HG02938 (cell line): Measurements from ENCODE around the gene DNASE1L2.

Experiments used
- ATAC-seq: cut with Tn5 transposase; IDR thresholded peaks from one replicate; pipeline ENCODE4 v1.9.1; 2021; ENCODE audit warnings: mild to moderate bottlenecking, moderate library complexity; ENCODE audit not compliant: unreplicated experiment

Gene DNASE1L2

GRCh38 chr16:2267505-2267912 is 31.3 kb downstream of the DNASE1L2 start:
- peak; percentile 59 for ATAC-seq

- peak; percentile 63 for ATAC-seq
These were observed 31.8 kb downstream of the DNASE1L2 start, which contains the start of gene RNPS1 for GRCh38 chr16:2267913-2268666. RNPS1 (minus strand) TSS chr16:2268126; CDS start chr16:2264643, 3,483 bp downstream.

GRCh38 chr16:2270070-2270462 is 33.8 kb downstream of the DNASE1L2 start:
- no peak for ATAC-seq

GRCh38 chr16:2270588-2271470 is 34.6 kb downstream of the DNASE1L2 start:
- no peak for ATAC-seq

- no peak for ATAC-seq
These were observed 35.7 kb downstream of the DNASE1L2 start for GRCh38 chr16:2271848-2272461.

GRCh38 chr16:2273484-2273883 is 37.2 kb downstream of the DNASE1L2 start:
- ATAC-seq: no peak

- no peak for ATAC-seq
These were observed 37.7 kb downstream of the DNASE1L2 start for GRCh38 chr16:2273931-2274330.

GRCh38 chr16:2275476-2276367 is 39.5 kb downstream of the DNASE1L2 start:
- ATAC-seq: no peak

- ATAC-seq: no peak
These were observed 40.3 kb downstream of the DNASE1L2 start for GRCh38 chr16:2276368-2277195.

- ATAC-seq: no peak
These were observed 41.4 kb downstream of the DNASE1L2 start for GRCh38 chr16:2277466-2278271.

- ATAC-seq: no peak
These were observed 42.0 kb downstream of the DNASE1L2 start for GRCh38 chr16:2278272-2278608.

- ATAC-seq: no peak
These were observed 42.9 kb downstream of the DNASE1L2 start for GRCh38 chr16:2278956-2279800.

GRCh38 chr16:2280461-2280860 is 44.2 kb downstream of the DNASE1L2 start:
- no peak for ATAC-seq

GRCh38 chr16:2280981-2281542 is 44.8 kb downstream of the DNASE1L2 start:
- no peak for ATAC-seq

- ATAC-seq: no peak
These were observed 46.0 kb downstream of the DNASE1L2 start for GRCh38 chr16:2282262-2282661.

- no peak for ATAC-seq
These were observed 46.8 kb downstream of the DNASE1L2 start for GRCh38 chr16:2282866-2283555.
